Ectodermal cell (in vitro differentiated cells): Measurements from ENCODE around the gene CLTB.
A peak's percentile ranks its signal among the peaks of the same experiment; 100 is the strongest.

ENCODE experiments used
- H3K27ac ChIP-seq: 2 replicates; pipeline ENCODE4 v1.7.0; 2013; ENCODE audit warnings: mild to moderate bottlenecking, low read depth, low read length; ENCODE audit not compliant: insufficient read depth, poor library complexity, severe bottlenecking
- H3K27me3 ChIP-seq: 2 replicates; pipeline ENCODE4 v1.7.0; 2013; ENCODE audit warnings: mild to moderate bottlenecking, low read length; ENCODE audit not compliant: insufficient read depth, control insufficient read depth, poor library complexity, severe bottlenecking
- H3K36me3 ChIP-seq: one replicate; pipeline ENCODE4 v1.7.0; 2013; ENCODE audit warnings: low read length; ENCODE audit not compliant: control insufficient read depth, insufficient read depth
- H3K4me1 ChIP-seq: one replicate; pipeline ENCODE4 v1.7.0; 2013; ENCODE audit warnings: low read length; ENCODE audit not compliant: control insufficient read depth, insufficient read depth
- H3K4me3 ChIP-seq: 2 replicates; pipeline ENCODE4 v1.7.0; 2013; ENCODE audit warnings: low read depth, low read length, control low read depth; ENCODE audit not compliant: insufficient read depth
- H3K9me3 ChIP-seq: 2 replicates; pipeline ENCODE4 v1.7.0; 2013; ENCODE audit warnings: mild to moderate bottlenecking, low read length, moderate library complexity; ENCODE audit not compliant: control insufficient read depth
- WGBS, 2 experiments: methylation state at CpG; one replicate each; pipeline ENCODE4 v1.1.7; 2013; ENCODE audit warnings: missing lambda C conversion rate in 2 of 2; 5-methylcytosine and 5-hydroxymethylcytosine counted together

The CLTB gene

GRCh38 chr5:176368726-176369125, 47.6 kb downstream of the CLTB start:
- Histone ChIP-seq H3K9me3 (no peaks in the 10 kb centered on the region), H3K4me3 (no peak overlapping the region), H3K27ac (no peak overlapping the region), H3K4me1 (no peaks in the 10 kb centered on the region), H3K36me3 (peaks cover 6% of the 10 kb centered on the region), H3K27me3 (peaks cover 38% of the 10 kb centered on the region)
- WGBS, 2 experiments: 92 to 95% methylated on average over 13 of the region's 13 CpGs

- Histone ChIP-seq H3K4me3 (peak overlapping the region; percentile 70), H3K27me3 (peaks cover 59% of the 10 kb centered on the region), H3K27ac (no peak overlapping the region), H3K36me3 (peaks cover 6% of the 10 kb centered on the region), H3K9me3 (no peaks in the 10 kb centered on the region), H3K4me1 (no peaks in the 10 kb centered on the region)
- 30% methylated on average over 38 of the region's 38 CpGs for WGBS, 2 experiments
Measured at GRCh38 chr5:176366232-176366894, 50.0 kb downstream of the CLTB start.

GRCh38 chr5:176365351-176366231, 50.7 kb downstream of the CLTB start, which contains the start of gene ARL10:
TSS of gene ARL10 (plus strand) at chr5:176365487. CDS start at chr5:176365564, 77 bp downstream.
- Histone ChIP-seq H3K9me3 (no peaks in the 10 kb centered on the region), H3K4me3 (peak within 1 kb of the TSS; percentile 70), H3K27ac (no peak within 1 kb of the TSS), H3K4me1 (no peaks in the 10 kb centered on the region), H3K27me3 (peaks cover 59% of the 10 kb centered on the region), H3K36me3 (peaks cover 6% of the 10 kb centered on the region)
- WGBS, 2 experiments: 0% methylated on average over 108 of the region's 108 CpGs

GRCh38 chr5:176364765-176365350, 51.5 kb downstream of the CLTB start:
- H3K4me3 ChIP-seq: peak overlapping the region; percentile 70
- 41% methylated on average over 27 to 28 of the region's 28 CpGs for WGBS, 2 experiments
- H3K27me3 ChIP-seq: peaks cover 59% of the 10 kb centered on the region
- H3K9me3 ChIP-seq: no peaks in the 10 kb centered on the region
- H3K27ac ChIP-seq: no peak overlapping the region
- peaks cover 6% of the 10 kb centered on the region for H3K36me3 ChIP-seq
- no peaks in the 10 kb centered on the region for H3K4me1 ChIP-seq

- peaks cover 55% of the 10 kb centered on the region for H3K27me3 ChIP-seq
- H3K27ac ChIP-seq: no peak overlapping the region
- WGBS, 2 experiments: 51 to 54% methylated on average over 8 of the region's 8 CpGs
- peaks cover 7% of the 10 kb centered on the region for H3K36me3 ChIP-seq
- no peaks in the 10 kb centered on the region for H3K4me1 ChIP-seq
- H3K9me3 ChIP-seq: no peaks in the 10 kb centered on the region
- H3K4me3 ChIP-seq: peak overlapping the region; percentile 99
Measured at GRCh38 chr5:176362233-176362490, 54.2 kb downstream of the CLTB start.

- peak within 1 kb of the TSS; percentile 99 for H3K4me3 ChIP-seq
- H3K36me3 ChIP-seq: peaks cover 7% of the 10 kb centered on the region
- no peaks in the 10 kb centered on the region for H3K4me1 ChIP-seq
- H3K9me3 ChIP-seq: no peaks in the 10 kb centered on the region
- peaks cover 50% of the 10 kb centered on the region for H3K27me3 ChIP-seq
- peak within 1 kb of the TSS; percentile 72 for H3K27ac ChIP-seq
- 0 to 1% methylated on average over 56 of the region's 56 CpGs for WGBS, 2 experiments
Measured at GRCh38 chr5:176361437-176362232, 54.7 kb downstream of the CLTB start, which contains the start of gene KIAA1191. TSS of gene KIAA1191 (minus strand) at chr5:176361764. CDS start at chr5:176359508, 2,256 bp downstream.

GRCh38 chr5:176360894-176361436, 55.4 kb downstream of the CLTB start:
- Histone ChIP-seq H3K9me3 (no peaks in the 10 kb centered on the region), H3K27me3 (peaks cover 44% of the 10 kb centered on the region), H3K4me1 (no peaks in the 10 kb centered on the region), H3K27ac (peak overlapping the region; percentile 72), H3K36me3 (peaks cover 7% of the 10 kb centered on the region), H3K4me3 (peak overlapping the region; percentile 99)
- WGBS, 2 experiments: 3 to 4% methylated on average over 24 to 27 of the region's 27 CpGs

- no peaks in the 10 kb centered on the region for H3K9me3 ChIP-seq
- no peak overlapping the region for H3K4me3 ChIP-seq
- no peak overlapping the region for H3K27ac ChIP-seq
- no peaks in the 10 kb centered on the region for H3K4me1 ChIP-seq
- H3K27me3 ChIP-seq: peaks cover 30% of the 10 kb centered on the region
- peaks cover 7% of the 10 kb centered on the region for H3K36me3 ChIP-seq
- 86 to 97% methylated on average over 4 of the region's 4 CpGs for WGBS, 2 experiments
Measured at GRCh38 chr5:176359658-176360057, 56.7 kb downstream of the CLTB start.

GRCh38 chr5:176356179-176356566, 60.2 kb downstream of the CLTB start:
- no peaks in the 10 kb centered on the region for H3K4me1 ChIP-seq
- WGBS, 2 experiments: 90 to 100% methylated on average over 3 of the region's 3 CpGs
- no peaks in the 10 kb centered on the region for H3K9me3 ChIP-seq
- no peaks in the 10 kb centered on the region for H3K27me3 ChIP-seq
- H3K4me3 ChIP-seq: no peak overlapping the region
- peaks cover 38% of the 10 kb centered on the region for H3K36me3 ChIP-seq
- no peak overlapping the region for H3K27ac ChIP-seq
